ENCODE results near the gene SLC15A1. TPM values are rescaled to one million over a fixed set of nuclear protein-coding genes. Genes with fewer than 3 reads are reported as not detected.

The SLC15A1 gene
- total and polyA plus RNA-seq, 9 donors, result 0.04 to 14.1 (median 0.21) TPM; not detected in 1

DNA sequence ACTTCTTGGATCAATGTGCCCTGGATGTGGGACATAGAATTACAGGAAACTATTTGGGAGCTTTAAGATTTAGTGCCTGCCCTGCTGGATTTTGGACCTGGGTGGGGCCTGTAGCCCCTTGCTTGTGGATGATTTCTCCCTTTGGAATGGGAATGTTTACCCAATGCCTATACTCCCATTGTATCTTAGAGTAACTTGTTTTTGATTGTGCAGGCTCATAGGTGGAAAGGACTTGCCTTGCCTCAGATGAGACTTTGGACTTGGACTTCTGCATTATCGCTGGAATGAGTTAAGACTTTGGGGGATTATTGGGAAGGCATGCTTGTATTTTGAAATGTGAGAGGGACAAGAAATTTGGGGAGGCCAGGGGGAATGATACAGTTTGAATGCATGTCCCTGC, 13.5 kb downstream of the SLC15A1 start:
- Histone ChIP-seq H3K27me3 (ENCODE audit: control insufficient read depth, insufficient read depth, low read length) (no peaks in the 10 kb centered on the region), H3K36me3 (ENCODE audit: control insufficient read depth, insufficient read depth, low read length) (no peaks in the 10 kb centered on the region), H3K9me3 (replicated peaks; ENCODE audit: control insufficient read depth, low read depth, low read length) (peaks cover 5% of the 10 kb centered on the region), H3K27ac (ENCODE audit: low read length) (no peak overlapping the region), H3K4me1 (ENCODE audit: control insufficient read depth, insufficient read depth, low read length) (no peaks in the 10 kb centered on the region), H3K4me3 (ENCODE audit: low read length) (no peak overlapping the region)
- no peak for DNase-seq
- WGBS (ENCODE audit: insufficient coverage), result no CpG with 5 or more reads among the region's 1 CpG

- Histone ChIP-seq H3K27ac (ENCODE audit: low read length) (no peak overlapping the region), H3K36me3 (ENCODE audit: control insufficient read depth, insufficient read depth, low read length) (no peaks in the 10 kb centered on the region), H3K4me3 (ENCODE audit: low read length) (no peak overlapping the region), H3K9me3 (replicated peaks; ENCODE audit: control insufficient read depth, low read depth, low read length) (peaks cover 5% of the 10 kb centered on the region), H3K4me1 (ENCODE audit: control insufficient read depth, insufficient read depth, low read length) (no peaks in the 10 kb centered on the region), H3K27me3 (ENCODE audit: control insufficient read depth, insufficient read depth, low read length) (no peaks in the 10 kb centered on the region)
- DNase-seq, result no peak
These were observed 14.3 kb downstream of the SLC15A1 start for GRCh38 chr13:98738213-98738612.

- H3K27me3 ChIP-seq (ENCODE audit: control insufficient read depth, insufficient read depth, low read length), result no peaks in the 10 kb centered on the region
- no peaks in the 10 kb centered on the region for H3K36me3 ChIP-seq (ENCODE audit: control insufficient read depth, insufficient read depth, low read length)
- no CpG with 5 or more reads among the region's 3 CpGs for WGBS (ENCODE audit: insufficient coverage)
- no peak for DNase-seq
- no peaks in the 10 kb centered on the region for H3K9me3 ChIP-seq (replicated peaks; ENCODE audit: control insufficient read depth, low read depth, low read length)
- H3K4me3 ChIP-seq (ENCODE audit: low read length), result no peak overlapping the region
- no peaks in the 10 kb centered on the region for H3K4me1 ChIP-seq (ENCODE audit: control insufficient read depth, insufficient read depth, low read length)
- H3K27ac ChIP-seq (ENCODE audit: low read length), result no peak overlapping the region
These were observed 20.5 kb downstream of the SLC15A1 start for GRCh38 chr13:98731925-98732324.

- H3K9me3 ChIP-seq (replicated peaks; ENCODE audit: control insufficient read depth, low read depth, low read length), result no peaks in the 10 kb centered on the region
- no peak overlapping the region for H3K4me3 ChIP-seq (ENCODE audit: low read length)
- H3K27me3 ChIP-seq (ENCODE audit: control insufficient read depth, insufficient read depth, low read length), result no peaks in the 10 kb centered on the region
- no peaks in the 10 kb centered on the region for H3K4me1 ChIP-seq (ENCODE audit: control insufficient read depth, insufficient read depth, low read length)
- WGBS (ENCODE audit: insufficient coverage), result 86% methylated on average over 17 of the region's 17 CpGs
- H3K36me3 ChIP-seq (ENCODE audit: control insufficient read depth, insufficient read depth, low read length), result no peaks in the 10 kb centered on the region
- DNase-seq, result no peak
- H3K27ac ChIP-seq (ENCODE audit: low read length), result no peak overlapping the region
These were observed 21.4 kb downstream of the SLC15A1 start for GRCh38 chr13:98731038-98731437.

- DNase-seq, result no peak
- Histone ChIP-seq H3K27ac (ENCODE audit: low read length) (no peak overlapping the region), H3K36me3 (ENCODE audit: control insufficient read depth, insufficient read depth, low read length) (no peaks in the 10 kb centered on the region)
These were observed 22.0 kb downstream of the SLC15A1 start for GRCh38 chr13:98730441-98730840.

GRCh38 chr13:98729658-98730057, 22.8 kb downstream of the SLC15A1 start:
- Histone ChIP-seq H3K27me3 (ENCODE audit: control insufficient read depth, insufficient read depth, low read length) (no peaks in the 10 kb centered on the region), H3K27ac (ENCODE audit: low read length) (no peak overlapping the region), H3K36me3 (ENCODE audit: control insufficient read depth, insufficient read depth, low read length) (no peaks in the 10 kb centered on the region), H3K4me1 (ENCODE audit: control insufficient read depth, insufficient read depth, low read length) (no peaks in the 10 kb centered on the region), H3K4me3 (ENCODE audit: low read length) (no peak overlapping the region), H3K9me3 (replicated peaks; ENCODE audit: control insufficient read depth, low read depth, low read length) (no peaks in the 10 kb centered on the region)
- 72% methylated on average over 8 of the region's 8 CpGs for WGBS (ENCODE audit: insufficient coverage)
- DNase-seq, result no peak

More at GRCh38 chr13:98730441-98730840, 22.0 kb downstream of the SLC15A1 start:
- Histone ChIP-seq H3K9me3 (replicated peaks; ENCODE audit: control insufficient read depth, low read depth, low read length) (no peaks in the 10 kb centered on the region), H3K27me3 (ENCODE audit: control insufficient read depth, insufficient read depth, low read length) (no peaks in the 10 kb centered on the region), H3K4me1 (ENCODE audit: control insufficient read depth, insufficient read depth, low read length) (no peaks in the 10 kb centered on the region), H3K4me3 (ENCODE audit: low read length) (no peak overlapping the region)
- 93% methylated on average over 23 of the region's 23 CpGs for WGBS (ENCODE audit: insufficient coverage)

GRCh38 chr13:98722958-98723357, 29.5 kb downstream of the SLC15A1 start:
- no peak overlapping the region for H3K27ac ChIP-seq (ENCODE audit: low read length)
- H3K4me1 ChIP-seq (ENCODE audit: control insufficient read depth, insufficient read depth, low read length), result no peaks in the 10 kb centered on the region
- no peaks in the 10 kb centered on the region for H3K27me3 ChIP-seq (ENCODE audit: control insufficient read depth, insufficient read depth, low read length)
- no peaks in the 10 kb centered on the region for H3K36me3 ChIP-seq (ENCODE audit: control insufficient read depth, insufficient read depth, low read length)
- H3K4me3 ChIP-seq (ENCODE audit: low read length), result no peak overlapping the region
- WGBS (ENCODE audit: insufficient coverage), result 75% methylated on average over 2 of the region's 3 CpGs
- DNase-seq, result no peak
- no peaks in the 10 kb centered on the region for H3K9me3 ChIP-seq (replicated peaks; ENCODE audit: control insufficient read depth, low read depth, low read length)

DNA sequence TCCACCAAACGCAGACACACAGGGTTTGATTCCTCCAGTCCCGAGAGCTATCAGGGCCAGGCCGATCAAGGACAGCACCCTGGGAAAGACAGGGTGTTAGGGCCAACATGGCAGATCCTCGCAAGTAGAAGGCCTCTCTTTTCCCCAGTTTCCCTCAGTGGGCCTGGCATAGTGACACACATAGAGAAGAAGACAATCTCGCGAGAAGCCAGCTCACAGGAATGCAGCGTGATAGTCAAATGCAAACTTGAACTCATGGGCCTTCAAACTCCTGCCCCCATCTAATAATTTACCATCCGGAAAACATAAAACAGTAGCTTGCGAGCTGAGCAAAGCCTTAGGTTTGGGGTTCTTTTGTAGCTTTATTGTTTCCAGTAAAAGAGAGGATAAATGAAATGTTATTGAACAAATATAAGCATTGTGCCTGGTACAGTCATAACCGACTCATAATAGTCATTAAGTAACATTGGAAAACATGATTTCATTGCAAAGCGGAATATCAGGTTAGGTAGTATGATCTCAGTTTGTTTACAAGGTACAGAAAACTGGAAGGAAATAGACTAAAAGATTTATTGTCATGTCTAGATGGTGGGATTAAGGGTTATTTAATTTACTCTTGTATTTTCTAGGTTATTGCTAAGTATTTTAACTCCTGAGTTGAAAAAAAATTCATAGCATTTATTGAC, 30.5 kb downstream of the SLC15A1 start:
- Histone ChIP-seq H3K27me3 (ENCODE audit: control insufficient read depth, insufficient read depth, low read length) (no peaks in the 10 kb centered on the region), H3K36me3 (ENCODE audit: control insufficient read depth, insufficient read depth, low read length) (no peaks in the 10 kb centered on the region), H3K4me3 (ENCODE audit: low read length) (no peak overlapping the region), H3K4me1 (ENCODE audit: control insufficient read depth, insufficient read depth, low read length) (no peaks in the 10 kb centered on the region), H3K9me3 (replicated peaks; ENCODE audit: control insufficient read depth, low read depth, low read length) (no peaks in the 10 kb centered on the region), H3K27ac (ENCODE audit: low read length) (no peak overlapping the region)
- DNase-seq, result no peak
- WGBS (ENCODE audit: insufficient coverage), result 100% methylated on average over 1 of the region's 11 CpGs

GRCh38 chr13:98719527-98720250, 32.8 kb downstream of the SLC15A1 start:
- Histone ChIP-seq H3K4me1 (ENCODE audit: control insufficient read depth, insufficient read depth, low read length) (no peaks in the 10 kb centered on the region), H3K4me3 (ENCODE audit: low read length) (no peak overlapping the region), H3K9me3 (replicated peaks; ENCODE audit: control insufficient read depth, low read depth, low read length) (no peaks in the 10 kb centered on the region), H3K27ac (ENCODE audit: low read length) (no peak overlapping the region), H3K27me3 (ENCODE audit: control insufficient read depth, insufficient read depth, low read length) (no peaks in the 10 kb centered on the region), H3K36me3 (ENCODE audit: control insufficient read depth, insufficient read depth, low read length) (no peaks in the 10 kb centered on the region)
- WGBS (ENCODE audit: insufficient coverage), result 100% methylated on average over 2 of the region's 7 CpGs
- DNase-seq, result no peak

DNA sequence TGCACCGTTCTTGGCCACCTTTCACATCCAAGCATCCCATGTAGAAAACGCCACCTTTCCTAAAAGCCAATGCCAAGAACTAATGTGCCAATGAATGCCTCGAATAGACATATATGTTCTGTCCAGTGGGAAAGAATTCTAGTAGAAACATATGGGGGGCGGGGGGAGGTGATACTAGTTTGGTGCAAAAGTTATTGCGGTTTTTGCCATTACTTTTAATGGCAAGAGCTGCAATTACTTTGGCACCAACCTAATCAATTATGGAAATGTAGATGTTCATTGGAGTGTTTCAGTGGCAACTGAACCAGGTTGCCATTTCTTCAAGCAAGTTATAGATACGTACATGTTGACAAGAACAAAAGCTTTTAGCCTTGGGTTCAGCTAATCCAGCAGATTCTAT, 34.6 kb downstream of the SLC15A1 start:
- Histone ChIP-seq H3K9me3 (replicated peaks; ENCODE audit: control insufficient read depth, low read depth, low read length) (no peaks in the 10 kb centered on the region), H3K27ac (ENCODE audit: low read length) (no peak overlapping the region), H3K27me3 (ENCODE audit: control insufficient read depth, insufficient read depth, low read length) (no peaks in the 10 kb centered on the region), H3K4me1 (ENCODE audit: control insufficient read depth, insufficient read depth, low read length) (no peaks in the 10 kb centered on the region), H3K36me3 (ENCODE audit: control insufficient read depth, insufficient read depth, low read length) (no peaks in the 10 kb centered on the region), H3K4me3 (ENCODE audit: low read length) (no peak overlapping the region)
- WGBS (ENCODE audit: insufficient coverage), result 83% methylated on average over 1 of the region's 6 CpGs
- DNase-seq, result no peak

All from muscle of leg (tissue), 11 donors.